PC-9 (cell line): ENCODE measurements around the gene FAIM. TPM values are rescaled to one million over a fixed set of nuclear protein-coding genes. Genes with fewer than 3 reads are reported as not detected.

Source experiments
- BruUV-seq: library from RNA; stranded (reverse); fragments of 400-500 nt; replicated peaks from 2 replicates; lab custom pipeline; 2021; lab: Mats Ljungman, UMichigan
- CTCF ChIA-PET: fragments of 300-600 bp; sonication (Branson Sonifier 250); formaldehyde crosslinking; loops from one replicate; lab custom pipeline; 2022; ENCODE audit warnings: antibody characterized with exemption; lab: Charles Lee
- POLR2A ChIA-PET: fragments of 300-600 bp; sonication (Branson Sonifier 250); formaldehyde crosslinking; loops from one replicate; lab custom pipeline; 2022; ENCODE audit warnings: antibody characterized with exemption; ENCODE audit not compliant: unreplicated experiment; lab: Charles Lee
- DNase-seq, 2 experiments: peaks; one replicate each; pipeline versions ENCODE4 v3.0.0 to v3.0.0-alpha.2; 2015 to 2022; ENCODE audit warnings: mixed read lengths in 1 of 2
- H2AFZ ChIP-seq: fragments of 200-600 bp; sonication (generic); 2 replicates; pipeline ENCODE4 v1.8.1; 2017; ENCODE audit warnings: antibody characterized with exemption
- H3F3A ChIP-seq: fragments of 200-600 bp; sonication (generic); 2 replicates; pipeline ENCODE4 v1.8.1; 2017; ENCODE audit warnings: antibody characterized with exemption, mild to moderate bottlenecking, low read depth; ENCODE audit not compliant: insufficient read depth
- H3K27ac ChIP-seq: fragments of 200-600 bp; sonication (generic); 2 replicates; pipeline ENCODE4 v1.6.1; 2016; ENCODE audit warnings: mixed run types
- H3K27me3 ChIP-seq: fragments of 200-600 bp; sonication (generic); 2 replicates; pipeline ENCODE4 v1.6.1; 2016; ENCODE audit warnings: low read depth, mixed run types; ENCODE audit not compliant: insufficient read depth
- H3K36me3 ChIP-seq: fragments of 200-600 bp; sonication (generic); 2 replicates; pipeline ENCODE4 v1.6.1; 2016; ENCODE audit warnings: low read depth, mixed run types
- H3K4me1 ChIP-seq: fragments of 200-600 bp; sonication (generic); replicated peaks from 2 replicates; pipeline ENCODE4 v1.6.1; 2016; ENCODE audit warnings: mixed run types; ENCODE audit not compliant: insufficient read depth
- H3K4me2 ChIP-seq: fragments of 200-600 bp; sonication (generic); 2 replicates; pipeline ENCODE4 v1.6.1; 2017; ENCODE audit warnings: mixed run types
- H3K4me3 ChIP-seq: fragments of 200-600 bp; sonication (generic); 2 replicates; pipeline ENCODE4 v1.6.1; 2016; ENCODE audit warnings: mixed run types
- H3K79me2 ChIP-seq: fragments of 200-600 bp; sonication (generic); 2 replicates; pipeline ENCODE4 v1.6.1; 2017; ENCODE audit warnings: low read depth, mixed run types
- H3K9me2 ChIP-seq: fragments of 200-600 bp; sonication (generic); 2 replicates; pipeline ENCODE4 v1.8.1; 2017; ENCODE audit warnings: mild to moderate bottlenecking; ENCODE audit not compliant: insufficient read depth
- H3K9me3 ChIP-seq: fragments of 200-600 bp; sonication (generic); 2 replicates; pipeline ENCODE4 v1.8.1; 2016; ENCODE audit warnings: low read depth; ENCODE audit not compliant: insufficient read depth
- H4K20me1 ChIP-seq: fragments of 200-600 bp; sonication (generic); 2 replicates; pipeline ENCODE4 v1.8.1; 2017; ENCODE audit not compliant: insufficient read depth
- EZH2 ChIP-seq: fragments of 200-600 bp; sonication (generic); IDR thresholded peaks from 2 replicates; pipeline ENCODE4 v1.8.0; 2017; ENCODE audit warnings: antibody characterized with exemption, low read depth
- intact Hi-C: fragments of 100-400 bp; cut with micrococcal nuclease; formaldehyde crosslinking; loops from one replicate; pipeline ENCODE4 v1.10.0; 2022; ENCODE audit not compliant: unreplicated experiment
- total RNA-seq: library from RNA; stranded (reverse); gene quantifications from 2 replicates; pipeline ENCODE4 v1.2.3, GENCODE V29; 2021
- TF ChIP-seq, protein P1 (sequence below): fragments of 200-600 bp; sonication (generic); conservative IDR thresholded peaks from 2 replicates; pipeline ENCODE4 v1.6.1; 2017; ENCODE audit warnings: mixed run types, antibody characterized with exemption, mild to moderate bottlenecking, moderate library complexity

The FAIM gene
- total RNA-seq, 1 experiment from 2014 or later = 17.7 TPM

DNA sequence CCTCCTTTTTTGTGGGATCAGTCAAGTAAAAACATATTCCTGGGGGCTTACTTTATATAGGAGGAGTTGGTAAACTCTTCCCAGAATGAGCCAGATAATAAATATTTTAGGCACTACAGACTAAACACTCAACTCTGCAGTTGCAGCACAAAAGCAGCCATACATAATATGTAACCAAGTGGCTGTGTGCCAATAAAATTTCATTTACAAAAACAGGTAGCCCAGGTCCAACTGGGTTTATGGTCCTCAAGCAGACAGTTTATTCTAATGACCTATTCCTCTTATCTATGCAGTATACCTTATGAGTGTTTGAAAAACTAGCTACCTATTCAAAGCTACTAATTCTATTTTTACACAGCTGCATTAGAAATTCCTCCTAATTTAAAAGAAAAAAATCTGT, 61.8 kb downstream of the FAIM start:
- H3K4me2 ChIP-seq = no peak overlapping the region
- H3K4me1 ChIP-seq = no peaks in the 10 kb centered on the region
- H3K79me2 ChIP-seq = no peaks in the 10 kb centered on the region
- no peak overlapping the region for H2AFZ ChIP-seq
- H3K9me3 ChIP-seq = peaks cover 7% of the 10 kb centered on the region; the same call in 1 of the 2 replicates
- no peaks in the 10 kb centered on the region for H3K27me3 ChIP-seq
- CTCF ChIA-PET = no interaction called here
- intact Hi-C loops = no loop called here
- no peaks in the 10 kb centered on the region for H4K20me1 ChIP-seq
- H3K27ac ChIP-seq = no peak overlapping the region
- H3K4me3 ChIP-seq = no peak overlapping the region
- BruUV-seq = no TSS peak
- H3F3A ChIP-seq = no peaks in the 10 kb centered on the region
- no peak for DNase-seq
- TF ChIP-seq EZH2 = no peak
- TF ChIP-seq, protein P1, sequence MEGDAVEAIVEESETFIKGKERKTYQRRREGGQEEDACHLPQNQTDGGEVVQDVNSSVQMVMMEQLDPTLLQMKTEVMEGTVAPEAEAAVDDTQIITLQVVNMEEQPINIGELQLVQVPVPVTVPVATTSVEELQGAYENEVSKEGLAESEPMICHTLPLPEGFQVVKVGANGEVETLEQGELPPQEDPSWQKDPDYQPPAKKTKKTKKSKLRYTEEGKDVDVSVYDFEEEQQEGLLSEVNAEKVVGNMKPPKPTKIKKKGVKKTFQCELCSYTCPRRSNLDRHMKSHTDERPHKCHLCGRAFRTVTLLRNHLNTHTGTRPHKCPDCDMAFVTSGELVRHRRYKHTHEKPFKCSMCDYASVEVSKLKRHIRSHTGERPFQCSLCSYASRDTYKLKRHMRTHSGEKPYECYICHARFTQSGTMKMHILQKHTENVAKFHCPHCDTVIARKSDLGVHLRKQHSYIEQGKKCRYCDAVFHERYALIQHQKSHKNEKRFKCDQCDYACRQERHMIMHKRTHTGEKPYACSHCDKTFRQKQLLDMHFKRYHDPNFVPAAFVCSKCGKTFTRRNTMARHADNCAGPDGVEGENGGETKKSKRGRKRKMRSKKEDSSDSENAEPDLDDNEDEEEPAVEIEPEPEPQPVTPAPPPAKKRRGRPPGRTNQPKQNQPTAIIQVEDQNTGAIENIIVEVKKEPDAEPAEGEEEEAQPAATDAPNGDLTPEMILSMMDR = no peak
- POLR2A ChIA-PET = no interaction called here
- no peaks in the 10 kb centered on the region for H3K9me2 ChIP-seq
- no peaks in the 10 kb centered on the region for H3K36me3 ChIP-seq

DNA sequence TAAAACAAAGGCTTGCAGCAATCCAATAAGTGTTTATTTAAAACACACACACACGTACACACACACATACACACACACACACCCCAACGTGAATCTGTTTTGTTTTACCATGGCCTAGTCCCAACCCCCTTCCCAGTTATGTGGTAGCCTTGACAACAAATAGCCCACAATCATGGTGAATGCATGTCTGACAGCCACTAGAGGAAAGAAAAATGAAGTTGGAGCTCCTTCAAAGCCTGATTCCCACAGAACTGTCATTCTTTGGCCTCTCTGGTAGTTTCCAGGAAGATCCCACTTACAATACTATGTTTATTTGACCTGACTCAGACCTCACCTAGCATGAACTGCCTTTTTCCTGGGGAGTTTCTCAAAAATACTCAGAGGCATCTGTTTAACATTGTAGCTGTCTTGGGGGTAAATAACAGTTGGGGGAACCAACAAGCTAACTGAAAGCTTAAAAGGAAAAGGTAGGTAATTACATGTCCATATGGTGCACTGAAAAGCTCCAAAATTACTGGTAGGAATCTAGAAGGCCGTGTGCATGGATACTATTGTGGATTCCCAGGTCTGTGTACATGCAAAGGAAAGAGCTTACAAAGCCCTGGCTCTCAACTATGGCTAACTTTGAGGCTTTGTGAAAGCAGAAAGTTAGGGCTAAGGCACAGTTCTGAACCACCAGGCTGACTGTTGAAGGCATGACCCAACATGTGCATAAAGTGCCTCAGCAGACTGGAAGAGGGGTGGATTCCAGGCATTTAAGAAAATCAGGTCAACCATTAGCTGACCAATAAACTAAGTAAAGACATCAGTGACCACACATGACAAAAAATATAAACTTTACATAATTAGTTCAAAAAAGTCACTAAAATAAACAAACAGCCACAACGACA, 65.3 kb downstream of the FAIM start:
- Histone ChIP-seq H3K79me2 (no peaks in the 10 kb centered on the region), H3K27ac (no peak overlapping the region), H3K9me2 (no peaks in the 10 kb centered on the region), H3K27me3 (no peaks in the 10 kb centered on the region), H4K20me1 (no peaks in the 10 kb centered on the region), H3K4me1 (no peaks in the 10 kb centered on the region; the same call in 1 of the 2 replicates), H3K4me3 (no peak overlapping the region), H3F3A (peaks cover 3% of the 10 kb centered on the region; the same call in 1 of the 2 replicates), H3K4me2 (no peak overlapping the region), H3K36me3 (peaks cover 13% of the 10 kb centered on the region), H2AFZ (no peak overlapping the region), H3K9me3 (peaks cover 20% of the 10 kb centered on the region)
- TF ChIP-seq EZH2 = no peak
- TF ChIP-seq, protein P1 = no peak
- intact Hi-C loops = no loop called here
- no TSS peak for BruUV-seq
- ChIA-PET POLR2A (interaction anchor here (0.6 kb wide), 1 partner anchor 11 kb away, joined by 11 read pairs; no protein-coding TSS in a partner anchor), CTCF (no interaction called here)
- no peak for DNase-seq

DNA sequence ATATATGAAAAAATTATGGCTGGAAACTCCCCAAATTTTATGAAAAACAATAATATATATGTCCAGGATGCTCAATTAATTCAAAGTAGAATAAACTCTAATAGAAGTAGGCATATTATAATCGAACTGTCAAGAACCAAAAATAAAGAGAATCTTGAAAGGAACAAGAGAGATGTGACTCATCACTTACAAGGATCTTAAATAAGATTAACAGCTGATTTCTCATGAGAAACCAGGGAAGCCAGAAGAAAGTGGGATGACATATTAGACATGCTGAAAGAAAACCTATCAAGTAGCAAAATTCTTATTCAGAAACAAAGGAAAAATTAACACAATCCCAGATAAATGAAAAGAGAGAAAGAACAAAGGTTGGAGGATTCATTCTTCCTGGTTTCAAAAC, 66.8 kb downstream of the FAIM start:
- TF ChIP-seq EZH2 = no peak
- TF ChIP-seq, protein P1 = no peak
- BruUV-seq = no TSS peak
- DNase-seq = no peak
- no peaks in the 10 kb centered on the region for H3K27me3 ChIP-seq
- H3K79me2 ChIP-seq = no peaks in the 10 kb centered on the region
- H3K27ac ChIP-seq = no peak overlapping the region
- POLR2A ChIA-PET = no interaction called here
- CTCF ChIA-PET = no interaction called here
- peaks cover 13% of the 10 kb centered on the region for H3K36me3 ChIP-seq
- H3F3A ChIP-seq = peaks cover 3% of the 10 kb centered on the region; the same call in 1 of the 2 replicates
- H3K4me3 ChIP-seq = no peak overlapping the region
- H3K4me1 ChIP-seq = no peaks in the 10 kb centered on the region; the same call in 1 of the 2 replicates
- H3K9me3 ChIP-seq = peaks cover 20% of the 10 kb centered on the region
- intact Hi-C loops = no loop called here
- no peaks in the 10 kb centered on the region for H4K20me1 ChIP-seq
- H3K4me2 ChIP-seq = no peak overlapping the region
- no peaks in the 10 kb centered on the region for H3K9me2 ChIP-seq
- no peak overlapping the region for H2AFZ ChIP-seq
